CD14-positive monocyte (primary cell): ENCODE results near the gene FSTL1. TPM values are rescaled to one million over a fixed set of nuclear protein-coding genes. Genes with fewer than 3 reads are reported as not detected.

Experiments used
- DNase-seq, 3 donors: peaks; one replicate each; pipeline ENCODE4 v3.0.0-alpha.2; 2011 to 2022
- H2AFZ ChIP-seq: 2 replicates; pipeline ENCODE4 v1.6.0; 2012; ENCODE audit warnings: mild to moderate bottlenecking, low read depth, low read length, inconsistent platforms; ENCODE audit not compliant: insufficient read depth, poor library complexity, severe bottlenecking
- H3K27ac ChIP-seq, 2 donors: 1 replicate in 1 of 2; 2 replicates in 1 of 2; pipeline ENCODE4 v1.5.1; 2012 to 2013; ENCODE audit warnings: low read length in 2 of 2, control low read depth in 1 of 2, inconsistent platforms in 1 of 2, low read depth in 1 of 2, mild to moderate bottlenecking in 1 of 2
- H3K27me3 ChIP-seq, 2 donors: one replicate each; pipeline versions ENCODE4 v1.6.0 to v1.6.1; 2011 to 2013; ENCODE audit warnings: low read length in 2 of 2; ENCODE audit not compliant: control insufficient read depth in 2 of 2, insufficient read depth in 2 of 2
- H3K36me3 ChIP-seq, 2 donors: replicated peaks in 1 of 2; 1 replicate in 1 of 2; 2 replicates in 1 of 2; pipeline versions ENCODE4 v1.5.1 to v1.6.1; 2012 to 2013; ENCODE audit warnings: low read length in 2 of 2, control low read depth in 1 of 2, inconsistent platforms in 1 of 2, mild to moderate bottlenecking in 1 of 2; ENCODE audit not compliant: insufficient read depth in 2 of 2, control insufficient read depth in 1 of 2
- H3K4me1 ChIP-seq, 2 donors: 1 replicate in 1 of 2; 2 replicates in 1 of 2; pipeline versions ENCODE4 v1.5.1 to v1.6.1; 2012 to 2013; ENCODE audit warnings: low read length in 2 of 2, control low read depth in 1 of 2, inconsistent platforms in 1 of 2, mild to moderate bottlenecking in 1 of 2, moderate library complexity in 1 of 2; ENCODE audit not compliant: insufficient read depth in 2 of 2, control insufficient read depth in 1 of 2
- H3K4me2 ChIP-seq: replicated peaks from 2 replicates; pipeline ENCODE3; 2012; ENCODE audit warnings: low read length, moderate library complexity, mild to moderate bottlenecking; ENCODE audit not compliant: poor library complexity, severe bottlenecking; ENCODE audit errors: extremely low read depth
- H3K4me3 ChIP-seq, 3 experiments: fragments of 200-600 bp in 1 of 3; sonication (generic) in 1 of 3; replicated peaks in 1 of 3; 1 replicate in 2 of 3; 2 replicates in 1 of 3; pipeline ENCODE4 v1.5.1; 2011 to 2013; ENCODE audit warnings: low read length in 3 of 3, mild to moderate bottlenecking in 3 of 3, control low read depth in 2 of 3, low read depth in 2 of 3, inconsistent platforms in 1 of 3, moderate library complexity in 1 of 3
- H3K79me2 ChIP-seq: 2 replicates; pipeline ENCODE4 v1.6.0; 2012; ENCODE audit warnings: mild to moderate bottlenecking, control low read depth, inconsistent platforms, low read length, moderate library complexity; ENCODE audit not compliant: insufficient read depth
- H3K9ac ChIP-seq: 2 replicates; pipeline ENCODE4 v1.6.0; 2017; ENCODE audit warnings: low read length, mild to moderate bottlenecking; ENCODE audit not compliant: insufficient read depth, poor library complexity, severe bottlenecking
- H3K9me3 ChIP-seq, 2 donors: replicated peaks in 1 of 2; 1 replicate in 1 of 2; 2 replicates in 1 of 2; pipeline versions ENCODE4 v1.5.1 to v1.6.1; 2012 to 2013; ENCODE audit warnings: low read length in 2 of 2, control low read depth in 1 of 2; ENCODE audit not compliant: control insufficient read depth in 1 of 2, insufficient read depth in 1 of 2
- H4K20me1 ChIP-seq: 2 replicates; pipeline ENCODE4 v1.6.0; 2012; ENCODE audit warnings: mild to moderate bottlenecking, low read length, control low read depth, moderate library complexity; ENCODE audit not compliant: insufficient read depth
- H3K27ac Mint-ChIP-seq, 7 donors: one replicate each; pipeline ENCODE4 v1.8.0; 2020; ENCODE audit warnings: mild to moderate bottlenecking in 7 of 7, mixed read lengths in 7 of 7, moderate library complexity in 6 of 7, inconsistent platforms in 2 of 7
- H3K27me3 Mint-ChIP-seq, 3 donors: one replicate each; pipeline ENCODE4 v1.8.0; 2021 to 2022; ENCODE audit warnings: low read depth in 3 of 3, mild to moderate bottlenecking in 3 of 3, mixed read lengths in 3 of 3, moderate library complexity in 3 of 3, inconsistent platforms in 1 of 3
- H3K36me3 Mint-ChIP-seq, 2 donors: one replicate each; pipeline ENCODE4 v1.8.0; 2020; ENCODE audit warnings: mixed read lengths in 2 of 2, inconsistent platforms in 1 of 2, mild to moderate bottlenecking in 1 of 2
- H3K4me1 Mint-ChIP-seq: one replicate; pipeline ENCODE4 v1.8.0; 2020; ENCODE audit warnings: mild to moderate bottlenecking, mixed read lengths
- H3K4me3 Mint-ChIP-seq, 2 donors: one replicate each; pipeline ENCODE4 v1.8.0; 2020; ENCODE audit warnings: mild to moderate bottlenecking in 2 of 2, mixed read lengths in 2 of 2, moderate library complexity in 1 of 2
- H3K9me3 Mint-ChIP-seq, 7 donors: one replicate each; pipeline ENCODE4 v1.8.0; 2020 to 2022; ENCODE audit warnings: mixed read lengths in 7 of 7, mild to moderate bottlenecking in 6 of 7, moderate library complexity in 6 of 7, inconsistent platforms in 2 of 7
- WGBS: methylation state at CpG from one replicate; pipeline ENCODE4 v1.1.5; 2013; ENCODE audit warnings: missing lambda C conversion rate; ENCODE audit not compliant: insufficient coverage; 5-methylcytosine and 5-hydroxymethylcytosine counted together
- intact Hi-C, 2 donors: fragments of 100-400 bp; cut with micrococcal nuclease; formaldehyde crosslinking; loops; one replicate each; pipeline versions ENCODE4 v1.15.0 to v1.15.1; 2023
- polyA plus RNA-seq, 3 donors: library from polyadenylated mRNA; depleted of rRNA in 1 of 3; unstranded in 2 of 3; stranded (reverse) in 1 of 3; fragments of 300-500 nt in 2 of 3; fragments of >200 nt in 1 of 3; fragmentation: Illumina TruSeq in 2 of 3; gene quantifications; 1 replicate in 2 of 3; 2 replicates in 1 of 3; pipeline ENCODE4 v1.2.3, GENCODE V29; 2012 to 2021
- TF ChIP-seq, protein P1 (sequence below): fragments of 200-600 bp; IDR thresholded peaks from one replicate; pipeline ENCODE4 v1.8.0; 2022; ENCODE audit warnings: antibody characterized with exemption, mild to moderate bottlenecking

FSTL1 gene
- polyA plus RNA-seq, 3 donors = 0.13 to 0.44 (median 0.29) TPM

DNA sequence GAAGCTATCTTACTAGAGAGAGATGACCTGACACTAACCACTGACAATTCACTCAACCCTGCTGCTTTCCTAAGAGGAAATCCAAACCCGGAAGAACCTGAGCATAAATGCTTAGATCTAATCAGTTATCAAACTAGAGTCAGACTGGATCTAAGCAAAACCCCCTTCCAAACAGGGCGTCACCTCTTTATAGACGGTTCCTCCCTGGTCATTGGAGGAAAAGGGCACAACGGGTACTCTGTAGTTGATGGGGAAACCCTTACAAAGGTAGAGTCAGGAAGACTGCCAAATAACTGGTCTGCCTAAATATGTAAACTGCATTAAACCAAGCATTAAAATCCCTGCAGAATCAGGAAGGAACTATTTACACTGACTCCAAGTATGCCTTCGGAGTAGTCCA, 41.3 kb upstream of the FSTL1 start:
- Mint-ChIP-seq H3K4me3 (no peak overlapping the region), H3K27me3 (peaks cover 0 to 6% (median 0%) of the 10 kb centered on the region in 3 donors)

DNA sequence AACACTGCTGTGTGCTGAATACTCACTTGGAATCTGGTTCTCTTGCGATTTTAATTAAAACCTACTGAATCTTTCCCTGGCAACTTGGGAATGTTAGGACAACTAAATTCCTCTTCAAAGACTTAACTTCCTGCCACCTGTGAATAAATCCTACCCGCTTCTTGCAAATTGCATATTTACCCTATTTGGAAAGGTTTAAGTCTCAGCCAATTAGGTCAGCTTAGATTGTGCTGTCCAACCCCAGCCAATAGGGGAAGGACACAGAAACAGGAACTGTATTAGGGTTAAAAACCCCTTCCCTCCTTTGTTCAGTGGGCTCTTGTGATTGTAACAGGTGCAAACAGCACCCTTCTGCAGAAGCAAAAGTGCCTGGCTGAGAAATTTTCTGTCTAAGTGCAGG, 38.6 kb upstream of the FSTL1 start:
- no peaks in the 10 kb centered on the region for H3K4me1 ChIP-seq
- TF ChIP-seq, protein P1, sequence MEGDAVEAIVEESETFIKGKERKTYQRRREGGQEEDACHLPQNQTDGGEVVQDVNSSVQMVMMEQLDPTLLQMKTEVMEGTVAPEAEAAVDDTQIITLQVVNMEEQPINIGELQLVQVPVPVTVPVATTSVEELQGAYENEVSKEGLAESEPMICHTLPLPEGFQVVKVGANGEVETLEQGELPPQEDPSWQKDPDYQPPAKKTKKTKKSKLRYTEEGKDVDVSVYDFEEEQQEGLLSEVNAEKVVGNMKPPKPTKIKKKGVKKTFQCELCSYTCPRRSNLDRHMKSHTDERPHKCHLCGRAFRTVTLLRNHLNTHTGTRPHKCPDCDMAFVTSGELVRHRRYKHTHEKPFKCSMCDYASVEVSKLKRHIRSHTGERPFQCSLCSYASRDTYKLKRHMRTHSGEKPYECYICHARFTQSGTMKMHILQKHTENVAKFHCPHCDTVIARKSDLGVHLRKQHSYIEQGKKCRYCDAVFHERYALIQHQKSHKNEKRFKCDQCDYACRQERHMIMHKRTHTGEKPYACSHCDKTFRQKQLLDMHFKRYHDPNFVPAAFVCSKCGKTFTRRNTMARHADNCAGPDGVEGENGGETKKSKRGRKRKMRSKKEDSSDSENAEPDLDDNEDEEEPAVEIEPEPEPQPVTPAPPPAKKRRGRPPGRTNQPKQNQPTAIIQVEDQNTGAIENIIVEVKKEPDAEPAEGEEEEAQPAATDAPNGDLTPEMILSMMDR = no peak
- H3K9me3 ChIP-seq = peaks cover 6 to 11% of the 10 kb centered on the region in 2 donors
- H3K4me3 ChIP-seq = no peak overlapping the region
- no peaks in the 10 kb centered on the region for H3K79me2 ChIP-seq
- no peak overlapping the region for H3K4me2 ChIP-seq
- Mint-ChIP-seq H3K27me3 (peaks cover 0 to 6% (median 3%) of the 10 kb centered on the region in 3 donors), H3K27ac (no peak overlapping the region), H3K9me3 (peaks cover 8 to 35% (median 18%) of the 10 kb centered on the region in 7 donors), H3K4me3 (no peak overlapping the region), H3K4me1 (no peaks in the 10 kb centered on the region), H3K36me3 (no peaks in the 10 kb centered on the region)
- no peaks in the 10 kb centered on the region for H3K36me3 ChIP-seq
- intact Hi-C loops = no loop called here
- DNase-seq = no peak
- no peaks in the 10 kb centered on the region for H4K20me1 ChIP-seq
- no peak overlapping the region for H3K9ac ChIP-seq
- H2AFZ ChIP-seq = no peak overlapping the region
- no CpG with 5 or more reads among the region's 2 CpGs for WGBS
- H3K27ac ChIP-seq = no peak overlapping the region
- H3K27me3 ChIP-seq = no peaks in the 10 kb centered on the region

More for the DNA sequence above, 41.3 kb upstream of the FSTL1 start:
- H3K9me3 Mint-ChIP-seq = peaks cover 20 to 53% (median 28%) of the 10 kb centered on the region in 7 donors
- no peak overlapping the region for H3K27ac ChIP-seq
- intact Hi-C loops = no loop called here
- H3K4me2 ChIP-seq = no peak overlapping the region
- no peak overlapping the region for H3K27ac Mint-ChIP-seq
- DNase-seq = no peak
- H3K4me1 Mint-ChIP-seq = no peaks in the 10 kb centered on the region
- no CpG with 5 or more reads among the region's 5 CpGs for WGBS
- TF ChIP-seq, protein P1 = no peak
- H4K20me1 ChIP-seq = no peaks in the 10 kb centered on the region
- H2AFZ ChIP-seq = no peak overlapping the region
- H3K9ac ChIP-seq = no peak overlapping the region
- no peaks in the 10 kb centered on the region for H3K36me3 Mint-ChIP-seq
- no peaks in the 10 kb centered on the region for H3K79me2 ChIP-seq
- peaks cover 16 to 26% of the 10 kb centered on the region in 2 donors for H3K9me3 ChIP-seq
- no peaks in the 10 kb centered on the region for H3K36me3 ChIP-seq
- no peaks in the 10 kb centered on the region for H3K4me1 ChIP-seq
- no peak overlapping the region for H3K4me3 ChIP-seq
- no peaks in the 10 kb centered on the region for H3K27me3 ChIP-seq
